Measurements from ENCODE around the gene TCERG1L.
A peak's percentile ranks its signal among the peaks of the same experiment; 100 is the strongest.

TCERG1L gene

GRCh38 chr10:131211965-131212619 lies 99.4 kb downstream of the TCERG1L start:
- TF ChIP-seq GATA3 (IDR thresholded peaks at IDR 0.05; ENCODE audit: low read depth, low read length) = no peak
- TF ChIP-seq GATA2 (IDR thresholded peaks at IDR 0.05; ENCODE audit: low read depth, low read length) = no peak

GRCh38 chr10:131211559-131211958 lies 100.0 kb downstream of the TCERG1L start:
- TF ChIP-seq GATA3 (IDR thresholded peaks at IDR 0.05; ENCODE audit: low read depth, low read length) = no peak
- TF ChIP-seq GATA2 (IDR thresholded peaks at IDR 0.05; ENCODE audit: low read depth, low read length) = 0 out of 2 replicates have a peak, but pooled peaks have one; percentile 12

GRCh38 chr10:131211146-131211545 lies 100.4 kb downstream of the TCERG1L start:
- TF ChIP-seq GATA2 (IDR thresholded peaks at IDR 0.05; ENCODE audit: low read depth, low read length) (no peak), GATA3 (IDR thresholded peaks at IDR 0.05; ENCODE audit: low read depth, low read length) (no peak)

- no peak for TF ChIP-seq GATA2 (IDR thresholded peaks at IDR 0.05; ENCODE audit: low read depth, low read length)
- TF ChIP-seq GATA3 (IDR thresholded peaks at IDR 0.05; ENCODE audit: low read depth, low read length) = no peak
Observed at GRCh38 chr10:131210181-131210580, 101.3 kb downstream of the TCERG1L start.

GRCh38 chr10:131207584-131208532 lies 103.7 kb downstream of the TCERG1L start:
- TF ChIP-seq GATA3 (IDR thresholded peaks at IDR 0.05; ENCODE audit: low read depth, low read length) (no peak), GATA2 (IDR thresholded peaks at IDR 0.05; ENCODE audit: low read depth, low read length) (no peak)

GRCh38 chr10:131207176-131207575 lies 104.3 kb downstream of the TCERG1L start:
- TF ChIP-seq GATA2 (IDR thresholded peaks at IDR 0.05; ENCODE audit: low read depth, low read length) (no peak), GATA3 (IDR thresholded peaks at IDR 0.05; ENCODE audit: low read depth, low read length) (no peak)

- TF ChIP-seq GATA3 (IDR thresholded peaks at IDR 0.05; ENCODE audit: low read depth, low read length) (no peak), GATA2 (IDR thresholded peaks at IDR 0.05; ENCODE audit: low read depth, low read length) (no peak)
Observed at GRCh38 chr10:131206111-131206995, 105.2 kb downstream of the TCERG1L start.

GRCh38 chr10:131205556-131205955 lies 106.0 kb downstream of the TCERG1L start:
- TF ChIP-seq GATA3 (IDR thresholded peaks at IDR 0.05; ENCODE audit: low read depth, low read length) (no peak), GATA2 (IDR thresholded peaks at IDR 0.05; ENCODE audit: low read depth, low read length) (no peak)

GRCh38 chr10:131204406-131205152 lies 106.9 kb downstream of the TCERG1L start:
- no peak for TF ChIP-seq GATA3 (IDR thresholded peaks at IDR 0.05; ENCODE audit: low read depth, low read length)
- no peak for TF ChIP-seq GATA2 (IDR thresholded peaks at IDR 0.05; ENCODE audit: low read depth, low read length)

GRCh38 chr10:131203456-131204357 lies 107.8 kb downstream of the TCERG1L start:
- TF ChIP-seq GATA3 (IDR thresholded peaks at IDR 0.05; ENCODE audit: low read depth, low read length) = no peak
- TF ChIP-seq GATA2 (IDR thresholded peaks at IDR 0.05; ENCODE audit: low read depth, low read length) = no peak

GRCh38 chr10:131202990-131203389 lies 108.5 kb downstream of the TCERG1L start:
- TF ChIP-seq GATA3 (IDR thresholded peaks at IDR 0.05; ENCODE audit: low read depth, low read length) (no peak), GATA2 (IDR thresholded peaks at IDR 0.05; ENCODE audit: low read depth, low read length) (no peak)
